HepG2 (cell line): Measurements from ENCODE around the gene MTCP1. TPM values are rescaled to one million over a fixed set of nuclear protein-coding genes. Genes with fewer than 3 reads are reported as not detected.

Source experiments
- ATF6 ChIP-seq: sonication (generic); formaldehyde crosslinking; conservative IDR thresholded peaks from 2 replicates; pipeline ENCODE4 v1.4.0; 2020; ENCODE audit warnings: missing genetic modification reagents
- ATF7-NPFF ChIP-seq: sonication (generic); formaldehyde crosslinking; IDR thresholded peaks from 2 replicates; pipeline ENCODE4 v1.8.1; 2023; ENCODE audit warnings: mild to moderate bottlenecking, low read depth, missing genetic modification reagents, moderate library complexity
- FOXP1 ChIP-seq, 2 experiments: fragments of 450-650 bp in 1 of 2; IDR thresholded peaks; 2 replicates each; pipeline ENCODE4 v1.6.1; 2017 to 2018; ENCODE audit warnings: antibody characterized with exemption in 1 of 2
- GABPA ChIP-seq, 2 experiments: IDR thresholded peaks; 2 replicates each; pipeline ENCODE4 v1.6.1; 2011 to 2016; ENCODE audit warnings: low read depth in 2 of 2, low read length in 1 of 2, missing biosample characterization in 1 of 2, missing genetic modification characterization in 1 of 2
- HDAC2 ChIP-seq: sonication (generic); formaldehyde crosslinking; IDR thresholded peaks from 2 replicates; pipeline ENCODE4 v1.4.0; 2020; ENCODE audit warnings: missing genetic modification reagents
- HOXA5 ChIP-seq: sonication (generic); formaldehyde crosslinking; IDR thresholded peaks from 2 replicates; pipeline ENCODE4 v1.4.0; 2020; ENCODE audit warnings: missing genetic modification reagents
- MAFF ChIP-seq: IDR thresholded peaks from 2 replicates; pipeline ENCODE4 v1.6.1; 2011; ENCODE audit warnings: low read depth, low read length, improper control_type of control experiment
- MIXL1 ChIP-seq: IDR thresholded peaks from 2 replicates; pipeline ENCODE4 v1.6.1; 2016
- MTERF4 ChIP-seq: sonication (generic); formaldehyde crosslinking; IDR thresholded peaks from 2 replicates; pipeline ENCODE4 v1.8.0; 2023; ENCODE audit warnings: mild to moderate bottlenecking, missing genetic modification reagents
- NCOA1 ChIP-seq: sonication (generic); formaldehyde crosslinking; IDR thresholded peaks from 2 replicates; pipeline ENCODE4 v1.9.0; 2021; ENCODE audit warnings: missing genetic modification reagents
- POGK ChIP-seq: sonication (generic); formaldehyde crosslinking; conservative IDR thresholded peaks from 2 replicates; pipeline ENCODE4 v1.8.0; 2022; ENCODE audit warnings: mild to moderate bottlenecking, moderate library complexity, missing genetic modification reagents
- POLR2A ChIP-seq, 2 experiments: IDR thresholded peaks; 2 replicates each; pipeline ENCODE4 v1.6.1; 2011; ENCODE audit warnings: low read depth in 2 of 2, low read length in 2 of 2, mild to moderate bottlenecking in 1 of 2, moderate library complexity in 1 of 2; ENCODE audit not compliant: insufficient read depth in 1 of 2
- RBFOX2 ChIP-seq: fragments of 200-400 bp; formaldehyde crosslinking; IDR thresholded peaks from 2 replicates; pipeline ENCODE4 v1.6.1; 2017; ENCODE audit warnings: low read depth, mild to moderate bottlenecking, low read length
- RFX3 ChIP-seq: IDR thresholded peaks from 2 replicates; pipeline ENCODE4 v1.6.1; 2016; ENCODE audit warnings: missing biosample characterization, missing genetic modification reagents
- TCF7L2 ChIP-seq: IDR thresholded peaks from 2 replicates; pipeline ENCODE4 v1.6.1; 2011; ENCODE audit warnings: mild to moderate bottlenecking, low read depth, low read length, moderate library complexity
- ZBTB44 ChIP-seq: sonication (generic); formaldehyde crosslinking; IDR thresholded peaks from 2 replicates; pipeline ENCODE4 v1.4.0; 2020; ENCODE audit warnings: missing genetic modification reagents
- ZNF180 ChIP-seq: sonication (generic); formaldehyde crosslinking; IDR thresholded peaks from 2 replicates; pipeline ENCODE4 v1.4.0; 2020; ENCODE audit warnings: low read depth, missing genetic modification reagents, borderline replicate concordance
- ZNF543 ChIP-seq: sonication (generic); formaldehyde crosslinking; IDR thresholded peaks from 2 replicates; pipeline ENCODE4 v1.4.0; 2020; ENCODE audit warnings: mild to moderate bottlenecking, missing genetic modification reagents
- ZNF691 ChIP-seq: sonication (generic); formaldehyde crosslinking; IDR thresholded peaks from 2 replicates; pipeline ENCODE4 v1.4.0; 2020; ENCODE audit warnings: missing genetic modification reagents, low read depth, mild to moderate bottlenecking, borderline replicate concordance
- ZNF7 ChIP-seq: IDR thresholded peaks from 2 replicates; pipeline ENCODE4 v1.6.1; 2016; ENCODE audit warnings: missing biosample characterization, missing genetic modification reagents
- ZNF790 ChIP-seq: sonication (generic); formaldehyde crosslinking; IDR thresholded peaks from 2 replicates; pipeline ENCODE4 v1.8.0; 2022; ENCODE audit warnings: missing genetic modification reagents, mild to moderate bottlenecking, borderline replicate concordance
- ZNF891 ChIP-seq: sonication (generic); formaldehyde crosslinking; IDR thresholded peaks from 2 replicates; pipeline ENCODE4 v1.5.0; 2020; ENCODE audit warnings: mild to moderate bottlenecking, missing genetic modification reagents
- polyA plus RNA-seq, 8 experiments: library from polyadenylated mRNA; depleted of rRNA in 3 of 8; stranded (reverse) in 7 of 8; unstranded in 1 of 8; fragments of >200 nt; fragmentation: Illumina TruSeq in 4 of 8; extraction: Trizol in 4 of 8; gene quantifications; 2 replicates each; pipeline versions ENCODE4 v1.2.1 to v1.2.3, GENCODE V29; 2011 to 2016; ENCODE audit warnings: low read depth in 4 of 8, missing spikeins in 1 of 8, mixed read lengths in 1 of 8; ENCODE audit not compliant: insufficient read depth in 1 of 8
- total RNA-seq, 5 experiments: library from RNA; depleted of rRNA; stranded (reverse); fragments of >200 nt; fragmentation: Illumina TruSeq; extraction: Trizol; gene quantifications; 2 replicates each; pipeline ENCODE4 v1.2.3, GENCODE V29; 2016; ENCODE audit warnings: low read depth in 1 of 5
- TF ChIP-seq, protein P1 (sequence below): sonication (generic); IDR thresholded peaks from 2 replicates; pipeline ENCODE4 v1.6.1; 2016; ENCODE audit warnings: low read depth, borderline replicate concordance

Gene MTCP1
- total and polyA plus RNA-seq, 2 of the 13 experiments (the other 11 are each of a cell fraction or from before 2014, with no cell fraction given) = 5.1 to 18.9 TPM

GRCh38 chrX:155070975-155071693 is at the start of gene MTCP1, which contains the start of the genes BRCC3 and CMC4 (continued):
- TF ChIP-seq ZNF7 (no peak), ATF6 (no peak), POLR2A (IDR thresholded peaks at IDR 0.05; ENCODE audit: insufficient read depth in 1 of 2, low read depth in 2 of 2, low read length in 2 of 2) (peak; percentile 80 to 93), ZNF180 (CRISPR knock-in tag) (no peak), MIXL1 (CRISPR knock-in tag) (no peak), TCF7L2 (no peak), HOXA5 (CRISPR knock-in tag) (no peak), ATF7-NPFF (peak; percentile 33; the same call in 1 of the 2 replicates), ZNF691 (CRISPR knock-in tag) (no peak), FOXP1 (IDR thresholded peaks at IDR 0.05) (no peak), FOXP1 (CRISPR knock-in tag; IDR thresholded peaks at IDR 0.05) (no peak), MAFF (no peak), ZNF543 (CRISPR knock-in tag) (no peak), ZNF891 (CRISPR knock-in tag) (no peak), ZNF790 (CRISPR knock-in tag) (no peak), HDAC2 (no peak), RFX3 (CRISPR knock-in tag) (no peak), GABPA (IDR thresholded peaks at IDR 0.05; ENCODE audit: low read depth, low read length) (no peak), GABPA (CRISPR knock-in tag; IDR thresholded peaks at IDR 0.05; ENCODE audit: low read depth) (no peak), NCOA1 (no peak), RBFOX2 (peak; percentile 65), MTERF4 (CRISPR knock-in tag) (no peak), POGK (0 out of 2 replicates have a peak, but pooled peaks have one; percentile 38), ZBTB44 (no peak)
- TF ChIP-seq, protein P1, sequence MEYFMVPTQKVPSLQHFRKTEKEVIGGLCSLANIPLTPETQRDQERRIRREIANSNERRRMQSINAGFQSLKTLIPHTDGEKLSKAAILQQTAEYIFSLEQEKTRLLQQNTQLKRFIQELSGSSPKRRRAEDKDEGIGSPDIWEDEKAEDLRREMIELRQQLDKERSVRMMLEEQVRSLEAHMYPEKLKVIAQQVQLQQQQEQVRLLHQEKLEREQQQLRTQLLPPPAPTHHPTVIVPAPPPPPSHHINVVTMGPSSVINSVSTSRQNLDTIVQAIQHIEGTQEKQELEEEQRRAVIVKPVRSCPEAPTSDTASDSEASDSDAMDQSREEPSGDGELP = no peak
